ENCODE measurements around the gene MARVELD3.
"Not testable (repeated sequence)": the region's sequence is repeated elsewhere in the genome, so short reads cannot be mapped to it uniquely, and the experiment has no call there.

MARVELD3 gene

GRCh38 chr16:71672803-71673581 is 47.0 kb downstream of the MARVELD3 start:
- DNase-seq = no peak

- no peak for DNase-seq
These were observed 47.6 kb downstream of the MARVELD3 start for GRCh38 chr16:71673582-71673973.

GRCh38 chr16:71674229-71674628 is 48.2 kb downstream of the MARVELD3 start:
- no peak for DNase-seq

GRCh38 chr16:71675380-71675779 is 49.4 kb downstream of the MARVELD3 start:
- DNase-seq = no peak

- no peak for DNase-seq
These were observed 50.3 kb downstream of the MARVELD3 start for GRCh38 chr16:71676236-71676635.

- no peak for DNase-seq
These were observed 55.4 kb downstream of the MARVELD3 start for GRCh38 chr16:71681360-71681759.

- not testable (repeated sequence) for DNase-seq
These were observed 58.3 kb downstream of the MARVELD3 start for GRCh38 chr16:71684280-71684679.
